Daoy (cell line): Measurements from ENCODE around the gene CCNG1. TPM values are rescaled to one million over a fixed set of nuclear protein-coding genes. Genes with fewer than 3 reads are reported as not detected.

Experiments used
- DNase-seq: peaks from one replicate; pipeline ENCODE4 v3.0.0-alpha.2; 2015; ENCODE audit warnings: low read depth
- total RNA-seq: library from RNA; depleted of rRNA; stranded (reverse); fragments of >200 nt; shearing (Covaris generic); gene quantifications from 2 replicates; pipeline ENCODE4 v1.2.3, GENCODE V29; 2014; rRNA removed

Gene CCNG1
- total RNA-seq, 1 experiment from 2014 or later: 147 TPM

- no peak for DNase-seq
Measured at GRCh38 chr5:163489745-163490075, 52.3 kb downstream of the CCNG1 start.

Other genes starting within 250 kb of the CCNG1 start
- 11.4 and 14.0 TPM in 2 replicates for gene NUDCD2, start 22.5 kb downstream of the CCNG1 start, total RNA-seq
- gene HMMR, start 23.0 kb downstream of the CCNG1 start, total RNA-seq: 78.3 and 106 TPM in 2 replicates
- 80.2 and 89.1 TPM in 2 replicates for gene MAT2B, start 68.0 kb downstream of the CCNG1 start, total RNA-seq